ENCODE measurements around the gene SLC9A1. TPM values are rescaled to one million over a fixed set of nuclear protein-coding genes. Genes with fewer than 3 reads are reported as not detected.

The SLC9A1 gene
- total and polyA plus RNA-seq, 2 donors (not counting 1 experiment from before 2014, with no cell fraction given), result 7.3 to 22.5 TPM

DNA sequence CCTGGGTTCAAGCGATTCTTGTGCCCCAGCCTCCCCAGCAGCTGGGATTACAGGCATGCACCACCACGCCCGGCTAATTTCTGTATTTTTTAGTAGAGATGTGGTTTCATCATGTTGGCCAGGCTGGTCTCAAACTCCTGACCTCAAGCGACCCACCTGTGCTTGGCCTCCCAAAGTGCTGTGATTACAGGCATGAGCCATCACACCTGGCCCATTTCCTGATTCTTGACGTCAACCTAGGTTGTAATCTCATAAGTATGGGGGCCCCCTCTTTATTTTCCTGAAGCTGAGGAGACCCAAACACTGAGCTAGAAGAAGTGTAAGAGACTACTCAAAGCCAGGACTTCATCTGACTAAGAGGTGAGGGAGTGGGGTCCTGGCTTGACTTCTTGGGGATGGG, 21.8 kb downstream of the SLC9A1 start:
- CTCF ChIA-PET, result interaction anchor here (1.3 to 2.5 kb wide), 3 partner anchors 21 to 151 kb away, joined by 3 to 7 read pairs (median 6); partner anchors contain the start of gene SLC9A1

DNA sequence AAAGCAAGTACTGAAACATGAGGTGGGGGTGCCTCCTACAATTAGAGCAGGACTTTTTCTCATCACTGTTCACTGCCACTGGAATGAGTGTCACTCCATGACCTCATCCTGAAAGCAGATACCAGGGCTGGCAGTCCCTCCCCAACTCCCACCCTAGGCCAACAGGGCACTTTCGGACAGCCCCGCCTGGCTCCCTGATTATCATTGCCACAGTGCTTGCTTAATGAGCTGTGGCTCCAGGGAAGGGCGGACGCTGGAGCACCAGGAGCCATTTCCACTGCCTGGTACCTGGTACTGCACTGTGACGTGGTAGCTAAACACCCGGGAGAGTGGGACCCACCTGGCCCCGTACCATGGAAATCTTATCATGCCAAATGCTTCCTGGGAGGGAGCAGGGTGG, 22.3 kb downstream of the SLC9A1 start:
- H3K36me3 ChIP-seq (replicated peaks in 1 of 2; ENCODE audit: control extremely low read depth in 1 of 2, control insufficient read depth in 1 of 2, extremely low read depth in 1 of 2, insufficient read depth in 2 of 2, low read length in 1 of 2), result peaks cover 0 to 2% of the 10 kb centered on the region in 2 experiments
- WGBS (ENCODE audit: insufficient coverage), result 95% methylated on average over 7 of the region's 7 CpGs
- TF ChIP-seq EZH2 (IDR thresholded peaks at IDR 0.05; ENCODE audit: borderline replicate concordance, insufficient read depth, low read depth, low read length, poor library complexity, severe bottlenecking), result no peak
- TF ChIP-seq, protein P1, sequence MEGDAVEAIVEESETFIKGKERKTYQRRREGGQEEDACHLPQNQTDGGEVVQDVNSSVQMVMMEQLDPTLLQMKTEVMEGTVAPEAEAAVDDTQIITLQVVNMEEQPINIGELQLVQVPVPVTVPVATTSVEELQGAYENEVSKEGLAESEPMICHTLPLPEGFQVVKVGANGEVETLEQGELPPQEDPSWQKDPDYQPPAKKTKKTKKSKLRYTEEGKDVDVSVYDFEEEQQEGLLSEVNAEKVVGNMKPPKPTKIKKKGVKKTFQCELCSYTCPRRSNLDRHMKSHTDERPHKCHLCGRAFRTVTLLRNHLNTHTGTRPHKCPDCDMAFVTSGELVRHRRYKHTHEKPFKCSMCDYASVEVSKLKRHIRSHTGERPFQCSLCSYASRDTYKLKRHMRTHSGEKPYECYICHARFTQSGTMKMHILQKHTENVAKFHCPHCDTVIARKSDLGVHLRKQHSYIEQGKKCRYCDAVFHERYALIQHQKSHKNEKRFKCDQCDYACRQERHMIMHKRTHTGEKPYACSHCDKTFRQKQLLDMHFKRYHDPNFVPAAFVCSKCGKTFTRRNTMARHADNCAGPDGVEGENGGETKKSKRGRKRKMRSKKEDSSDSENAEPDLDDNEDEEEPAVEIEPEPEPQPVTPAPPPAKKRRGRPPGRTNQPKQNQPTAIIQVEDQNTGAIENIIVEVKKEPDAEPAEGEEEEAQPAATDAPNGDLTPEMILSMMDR (IDR thresholded peaks at IDR 0.05), result no peak
- no peak overlapping the region for H3K9ac ChIP-seq (ENCODE audit: low read length)
- no peaks in the 10 kb centered on the region for H4K20me1 ChIP-seq (ENCODE audit: control insufficient read depth, insufficient read depth, low read length, poor library complexity, severe bottlenecking)
- intact Hi-C loops (cut with micrococcal nuclease), result no loop called here
- H3K9me3 ChIP-seq (ENCODE audit: control extremely low read depth in 1 of 3, control insufficient read depth in 2 of 3, insufficient read depth in 1 of 3, low read length in 2 of 3), result peaks cover 0 to 5% (median 0%) of the 10 kb centered on the region in 3 donors
- peaks cover 17% of the 10 kb centered on the region for H3K79me2 ChIP-seq (ENCODE audit: control insufficient read depth, insufficient read depth, low read length)
- H3K4me1 ChIP-seq (ENCODE audit: control insufficient read depth in 2 of 2, insufficient read depth in 2 of 2, low read length in 2 of 2), result peaks cover 30 to 47% of the 10 kb centered on the region in 2 donors
- no peak overlapping the region for H3K4me3 Mint-ChIP-seq
- no peak overlapping the region for H2AFZ ChIP-seq (ENCODE audit: insufficient read depth, low read depth, low read length, poor library complexity, severe bottlenecking)
- H3K27me3 Mint-ChIP-seq, result no peaks in the 10 kb centered on the region
- no peak overlapping the region for H3K4me3 ChIP-seq (ENCODE audit: control extremely low read depth in 1 of 5, extremely low read depth in 1 of 5, insufficient read depth in 1 of 5, low read depth in 2 of 5, low read length in 4 of 5)
- POLR2A ChIA-PET, result interaction anchor here (0.7 kb wide), 1 partner anchor 26 kb away, joined by 3 read pairs; no protein-coding TSS in a partner anchor
- peak overlapping the region in 1 of 2 donors; percentile 23 for H3K27ac ChIP-seq (ENCODE audit: low read length in 2 of 2)
- DNase-seq, result no peak
- CTCF ChIA-PET, result interaction anchor here (1.3 kb wide), 1 partner anchor 21 kb away, joined by 3 read pairs; no protein-coding TSS in a partner anchor
- H3K4me1 Mint-ChIP-seq, result peaks cover 40% of the 10 kb centered on the region
- H3K9me3 Mint-ChIP-seq (ENCODE audit: insufficient read depth), result no peaks in the 10 kb centered on the region
- H3K27ac Mint-ChIP-seq, result no peak overlapping the region
- no peak overlapping the region for H3K4me2 ChIP-seq (replicated peaks; ENCODE audit: low read depth, low read length, poor library complexity, severe bottlenecking)
- no peak for ATAC-seq (ENCODE audit: low read depth)
- H3K27me3 ChIP-seq (replicated peaks in 1 of 4; ENCODE audit: control extremely low read depth in 1 of 4, control insufficient read depth in 3 of 4, insufficient read depth in 4 of 4, low read length in 3 of 4), result no peaks in the 10 kb centered on the region

More for the DNA sequence above, 21.8 kb downstream of the SLC9A1 start:
- WGBS (ENCODE audit: insufficient coverage), result 64% methylated on average over 3 of the region's 5 CpGs
- intact Hi-C loops (cut with micrococcal nuclease), result no loop called here
- peaks cover 0 to 5% (median 0%) of the 10 kb centered on the region in 3 donors for H3K9me3 ChIP-seq (ENCODE audit: control extremely low read depth in 1 of 3, control insufficient read depth in 2 of 3, insufficient read depth in 1 of 3, low read length in 2 of 3)
- no peak overlapping the region for H3K9ac ChIP-seq (ENCODE audit: low read length)
- no peak for TF ChIP-seq EZH2 (IDR thresholded peaks at IDR 0.05; ENCODE audit: borderline replicate concordance, insufficient read depth, low read depth, low read length, poor library complexity, severe bottlenecking)
- TF ChIP-seq, protein P1 (IDR thresholded peaks at IDR 0.05), result no peak
- H3K9me3 Mint-ChIP-seq (ENCODE audit: insufficient read depth), result no peaks in the 10 kb centered on the region
- H3K79me2 ChIP-seq (ENCODE audit: control insufficient read depth, insufficient read depth, low read length), result peaks cover 19% of the 10 kb centered on the region
- DNase-seq (no peak), ATAC-seq (ENCODE audit: low read depth) (no peak)
- H3K27ac Mint-ChIP-seq, result peak overlapping the region; percentile 72
- H3K27ac ChIP-seq (ENCODE audit: low read length in 2 of 2), result peak overlapping the region in 1 of 2 donors; percentile 16
- peaks cover 0 to 2% of the 10 kb centered on the region in 2 experiments for H3K36me3 ChIP-seq (replicated peaks in 1 of 2; ENCODE audit: control extremely low read depth in 1 of 2, control insufficient read depth in 1 of 2, extremely low read depth in 1 of 2, insufficient read depth in 2 of 2, low read length in 1 of 2)
- peaks cover 31 to 51% of the 10 kb centered on the region in 2 donors for H3K4me1 ChIP-seq (ENCODE audit: control insufficient read depth in 2 of 2, insufficient read depth in 2 of 2, low read length in 2 of 2)
- no peaks in the 10 kb centered on the region for H3K27me3 Mint-ChIP-seq
- no peak overlapping the region for H3K4me3 Mint-ChIP-seq
- peaks cover 45% of the 10 kb centered on the region for H3K4me1 Mint-ChIP-seq
- no peak overlapping the region for H2AFZ ChIP-seq (ENCODE audit: insufficient read depth, low read depth, low read length, poor library complexity, severe bottlenecking)
- POLR2A ChIA-PET, result no interaction called here
- H3K4me2 ChIP-seq (replicated peaks; ENCODE audit: low read depth, low read length, poor library complexity, severe bottlenecking), result no peak overlapping the region
- no peak overlapping the region for H3K4me3 ChIP-seq (ENCODE audit: control extremely low read depth in 1 of 5, extremely low read depth in 1 of 5, insufficient read depth in 1 of 5, low read depth in 2 of 5, low read length in 4 of 5)
- H3K27me3 ChIP-seq (replicated peaks in 1 of 4; ENCODE audit: control extremely low read depth in 1 of 4, control insufficient read depth in 3 of 4, insufficient read depth in 4 of 4, low read length in 3 of 4), result no peaks in the 10 kb centered on the region
- H4K20me1 ChIP-seq (ENCODE audit: control insufficient read depth, insufficient read depth, low read length, poor library complexity, severe bottlenecking), result no peaks in the 10 kb centered on the region
